Naive thymus-derived CD4-positive, alpha-beta T cell (primary cell): Measurements from ENCODE around the gene STPG1. TPM values are rescaled to one million over a fixed set of nuclear protein-coding genes. Genes with fewer than 3 reads are reported as not detected.

ENCODE experiments used
- ATAC-seq: fragments of 150-1000 bp; cut with Tn5 transposase; 2 replicates; pipeline ENCODE4 v1.10.0; 2021; ENCODE audit warnings: mild to moderate bottlenecking, moderate library complexity
- CTCF ChIA-PET: fragments of 350-600 bp; sonication (Branson Sonifier 250); formaldehyde crosslinking; loops from one replicate; lab custom pipeline; 2021; ENCODE audit warnings: antibody characterized with exemption; lab: Charles Lee
- POLR2A ChIA-PET: fragments of 350-600 bp; sonication (Branson Sonifier 250); formaldehyde crosslinking; loops from one replicate; lab custom pipeline; 2021; ENCODE audit warnings: antibody characterized with exemption, inconsistent platforms; lab: Charles Lee
- DNase-seq, 9 donors: peaks; one replicate each; pipeline versions ENCODE4 v3.0.0 to v3.0.0-alpha.2; 2020 to 2022; ENCODE audit warnings: mixed read lengths in 1 of 9
- H3K27ac ChIP-seq: one replicate; pipeline ENCODE4 v1.7.0; 2013; ENCODE audit warnings: mild to moderate bottlenecking, low read depth, low read length, moderate library complexity
- H3K27me3 ChIP-seq, 2 donors: one replicate each; pipeline ENCODE4 v1.7.0; 2013; ENCODE audit warnings: low read length in 2 of 2, mild to moderate bottlenecking in 2 of 2, moderate library complexity in 2 of 2; ENCODE audit not compliant: control insufficient read depth in 2 of 2, insufficient read depth in 2 of 2
- H3K36me3 ChIP-seq, 3 experiments: 1 replicate in 2 of 3; 2 replicates in 1 of 3; pipeline ENCODE4 v1.7.0; 2013; ENCODE audit warnings: low read length in 3 of 3, mild to moderate bottlenecking in 3 of 3, moderate library complexity in 1 of 3; ENCODE audit not compliant: insufficient read depth in 3 of 3, control insufficient read depth in 2 of 3
- H3K4me1 ChIP-seq, 2 donors: one replicate each; pipeline ENCODE4 v1.7.0; 2013; ENCODE audit warnings: low read length in 2 of 2, mild to moderate bottlenecking in 2 of 2, moderate library complexity in 1 of 2; ENCODE audit not compliant: control insufficient read depth in 2 of 2, insufficient read depth in 2 of 2
- H3K4me3 ChIP-seq: 2 replicates; pipeline ENCODE4 v1.7.0; 2013; ENCODE audit warnings: mild to moderate bottlenecking, low read length
- H3K9me3 ChIP-seq, 3 experiments: 1 replicate in 2 of 3; 2 replicates in 1 of 3; pipeline ENCODE4 v1.7.0; 2013; ENCODE audit warnings: low read length in 3 of 3; ENCODE audit not compliant: control insufficient read depth in 2 of 3
- H3K27ac Mint-ChIP-seq, 9 donors: one replicate each; pipeline ENCODE4 v1.8.0; 2020 to 2022; ENCODE audit warnings: mixed read lengths in 9 of 9, mild to moderate bottlenecking in 8 of 9, moderate library complexity in 5 of 9, inconsistent platforms in 2 of 9
- H3K27me3 Mint-ChIP-seq, 5 donors: one replicate each; pipeline ENCODE4 v1.8.0; 2021 to 2022; ENCODE audit warnings: mixed read lengths in 5 of 5, mild to moderate bottlenecking in 1 of 5
- H3K36me3 Mint-ChIP-seq, 5 donors: one replicate each; pipeline ENCODE4 v1.8.0; 2020 to 2022; ENCODE audit warnings: mixed read lengths in 5 of 5, mild to moderate bottlenecking in 3 of 5, inconsistent platforms in 1 of 5
- H3K4me1 Mint-ChIP-seq, 7 donors: one replicate each; pipeline ENCODE4 v1.8.0; 2020 to 2022; ENCODE audit warnings: mixed read lengths in 7 of 7, mild to moderate bottlenecking in 3 of 7, inconsistent platforms in 1 of 7
- H3K4me3 Mint-ChIP-seq, 10 donors: one replicate each; pipeline ENCODE4 v1.8.0; 2020 to 2022; ENCODE audit warnings: mild to moderate bottlenecking in 10 of 10, mixed read lengths in 10 of 10, moderate library complexity in 6 of 10, inconsistent platforms in 2 of 10
- H3K9me3 Mint-ChIP-seq, 11 donors: one replicate each; pipeline ENCODE4 v1.8.0; 2020 to 2022; ENCODE audit warnings: mixed read lengths in 11 of 11, mild to moderate bottlenecking in 4 of 11, inconsistent platforms in 1 of 11, moderate library complexity in 1 of 11
- intact Hi-C, 2 donors: fragments of 100-400 bp; cut with micrococcal nuclease; formaldehyde crosslinking; loops; one replicate each; pipeline ENCODE4 v1.15.1; 2023
- polyA plus RNA-seq, 2 donors: library from polyadenylated mRNA; unstranded; fragments of 300-500 nt; fragmentation: Illumina TruSeq; gene quantifications; one replicate each; pipeline ENCODE4 v1.2.3, GENCODE V29; 2021
- total RNA-seq, 6 experiments: library from RNA in 5 of 6; stranded (reverse) in 5 of 6; gene quantifications; 1 replicate in 5 of 6; 2 replicates in 1 of 6; pipeline ENCODE4 v1.2.3 and lab custom pipeline; 2021 to 2026

The STPG1 gene
- total and polyA plus RNA-seq, 7 experiments from 2014 or later = 3.1 to 10.1 (median 5.3) TPM

GRCh38 chr1:24349891-24350290 lies 63.7 kb downstream of the STPG1 start:
- no peak for ATAC-seq
- CTCF ChIA-PET = no interaction called here
- no peak overlapping the region for H3K27ac ChIP-seq
- intact Hi-C loops = loop anchor here in 1 of 2 donors (2.0 kb wide), 1 partner anchor 29 kb away; no protein-coding TSS in a partner anchor
- peak in 1 of 9 donors; percentile 33 for DNase-seq
- no peaks in the 10 kb centered on the region for H3K9me3 ChIP-seq
- POLR2A ChIA-PET = no interaction called here
- Mint-ChIP-seq H3K4me1 (peaks cover 9 to 38% (median 27%) of the 10 kb centered on the region in 7 donors), H3K4me3 (peak overlapping the region in 1 of 10 donors; percentile 49), H3K27ac (peak overlapping the region in 2 of 9 donors; percentile 47 to 76), H3K27me3 (peaks cover 0 to 11% (median 0%) of the 10 kb centered on the region in 5 donors), H3K9me3 (no peaks in the 10 kb centered on the region), H3K36me3 (peaks cover 0 to 2% (median 0%) of the 10 kb centered on the region in 5 donors)
- H3K36me3 ChIP-seq = no peaks in the 10 kb centered on the region
- H3K4me3 ChIP-seq = no peak overlapping the region
- no peaks in the 10 kb centered on the region for H3K4me1 ChIP-seq
- no peaks in the 10 kb centered on the region for H3K27me3 ChIP-seq

GRCh38 chr1:24348196-24348595 lies 65.4 kb downstream of the STPG1 start:
- Histone ChIP-seq H3K36me3 (no peaks in the 10 kb centered on the region), H3K4me3 (no peak overlapping the region), H3K4me1 (no peaks in the 10 kb centered on the region), H3K9me3 (no peaks in the 10 kb centered on the region), H3K27ac (no peak overlapping the region), H3K27me3 (no peaks in the 10 kb centered on the region)
- H3K36me3 Mint-ChIP-seq = peaks cover 0 to 2% (median 0%) of the 10 kb centered on the region in 5 donors
- no peak overlapping the region for H3K4me3 Mint-ChIP-seq
- ChIA-PET CTCF (no interaction called here), POLR2A (no interaction called here)
- H3K4me1 Mint-ChIP-seq = peaks cover 9 to 36% (median 27%) of the 10 kb centered on the region in 7 donors
- no peak for ATAC-seq
- H3K9me3 Mint-ChIP-seq = no peaks in the 10 kb centered on the region
- no peak overlapping the region for H3K27ac Mint-ChIP-seq
- H3K27me3 Mint-ChIP-seq = peaks cover 0 to 11% (median 0%) of the 10 kb centered on the region in 5 donors
- DNase-seq = no peak
- intact Hi-C loops = no loop called here

GRCh38 chr1:24347159-24347934 lies 66.2 kb downstream of the STPG1 start:
- CTCF ChIA-PET = no interaction called here
- Mint-ChIP-seq H3K4me3 (no peak overlapping the region), H3K4me1 (peaks cover 5 to 29% (median 20%) of the 10 kb centered on the region in 7 donors), H3K27ac (no peak overlapping the region), H3K36me3 (peaks cover 0 to 2% (median 0%) of the 10 kb centered on the region in 5 donors), H3K27me3 (peaks cover 0 to 11% (median 0%) of the 10 kb centered on the region in 5 donors), H3K9me3 (no peaks in the 10 kb centered on the region)
- Histone ChIP-seq H3K4me1 (no peaks in the 10 kb centered on the region), H3K36me3 (no peaks in the 10 kb centered on the region), H3K27me3 (no peaks in the 10 kb centered on the region), H3K4me3 (no peak overlapping the region), H3K9me3 (no peaks in the 10 kb centered on the region), H3K27ac (no peak overlapping the region)
- no peak for ATAC-seq
- intact Hi-C loops = no loop called here
- POLR2A ChIA-PET = no interaction called here
- no peak for DNase-seq

DNA sequence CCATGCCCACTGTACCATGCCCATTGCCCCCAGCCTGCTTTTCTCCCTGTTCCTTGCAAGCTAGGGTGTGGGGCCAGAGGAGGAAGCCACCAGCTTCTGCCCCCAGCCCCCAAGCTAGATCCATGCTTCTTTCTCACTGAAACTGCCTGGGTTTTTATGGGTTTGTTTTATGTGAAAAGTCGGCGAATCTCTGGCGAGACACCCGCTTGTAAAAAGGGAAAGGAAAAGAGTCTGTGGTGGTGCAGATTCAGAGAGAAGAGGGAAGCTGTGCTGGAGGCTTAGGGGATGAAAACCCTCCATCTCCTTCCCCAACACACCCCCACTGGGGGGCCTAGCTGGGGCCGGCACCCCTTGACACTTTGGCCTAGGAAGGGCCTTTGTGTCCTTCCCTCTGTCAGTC lies 68.2 kb downstream of the STPG1 start:
- H3K4me1 Mint-ChIP-seq = peaks cover 0 to 11% (median 5%) of the 10 kb centered on the region in 7 donors
- H3K27me3 ChIP-seq = no peaks in the 10 kb centered on the region
- no peak for DNase-seq
- ChIA-PET CTCF (no interaction called here), POLR2A (no interaction called here)
- no peak overlapping the region for H3K27ac ChIP-seq
- H3K4me3 Mint-ChIP-seq = no peak overlapping the region
- H3K27me3 Mint-ChIP-seq = peaks cover 0 to 15% (median 0%) of the 10 kb centered on the region in 5 donors
- H3K27ac Mint-ChIP-seq = no peak overlapping the region
- peaks cover 0 to under 1% (median 0%) of the 10 kb centered on the region in 5 donors for H3K36me3 Mint-ChIP-seq
- H3K9me3 ChIP-seq = no peaks in the 10 kb centered on the region
- H3K4me3 ChIP-seq = no peak overlapping the region
- H3K4me1 ChIP-seq = no peaks in the 10 kb centered on the region
- no peaks in the 10 kb centered on the region for H3K9me3 Mint-ChIP-seq
- ATAC-seq = no peak
- no peaks in the 10 kb centered on the region for H3K36me3 ChIP-seq
- intact Hi-C loops = no loop called here

GRCh38 chr1:24344090-24344742 lies 69.4 kb downstream of the STPG1 start:
- H3K4me3 ChIP-seq = no peak overlapping the region
- no peak for ATAC-seq
- H3K27ac ChIP-seq = no peak overlapping the region
- Mint-ChIP-seq H3K4me1 (no peaks in the 10 kb centered on the region), H3K27ac (no peak overlapping the region), H3K36me3 (no peaks in the 10 kb centered on the region), H3K27me3 (peaks cover 0 to 22% (median 0%) of the 10 kb centered on the region in 5 donors), H3K9me3 (no peaks in the 10 kb centered on the region), H3K4me3 (no peak overlapping the region)
- intact Hi-C loops = no loop called here
- no peak for DNase-seq
- H3K4me1 ChIP-seq = no peaks in the 10 kb centered on the region
- H3K27me3 ChIP-seq = no peaks in the 10 kb centered on the region
- H3K9me3 ChIP-seq = no peaks in the 10 kb centered on the region
- CTCF ChIA-PET = no interaction called here
- POLR2A ChIA-PET = no interaction called here
- H3K36me3 ChIP-seq = no peaks in the 10 kb centered on the region

DNA sequence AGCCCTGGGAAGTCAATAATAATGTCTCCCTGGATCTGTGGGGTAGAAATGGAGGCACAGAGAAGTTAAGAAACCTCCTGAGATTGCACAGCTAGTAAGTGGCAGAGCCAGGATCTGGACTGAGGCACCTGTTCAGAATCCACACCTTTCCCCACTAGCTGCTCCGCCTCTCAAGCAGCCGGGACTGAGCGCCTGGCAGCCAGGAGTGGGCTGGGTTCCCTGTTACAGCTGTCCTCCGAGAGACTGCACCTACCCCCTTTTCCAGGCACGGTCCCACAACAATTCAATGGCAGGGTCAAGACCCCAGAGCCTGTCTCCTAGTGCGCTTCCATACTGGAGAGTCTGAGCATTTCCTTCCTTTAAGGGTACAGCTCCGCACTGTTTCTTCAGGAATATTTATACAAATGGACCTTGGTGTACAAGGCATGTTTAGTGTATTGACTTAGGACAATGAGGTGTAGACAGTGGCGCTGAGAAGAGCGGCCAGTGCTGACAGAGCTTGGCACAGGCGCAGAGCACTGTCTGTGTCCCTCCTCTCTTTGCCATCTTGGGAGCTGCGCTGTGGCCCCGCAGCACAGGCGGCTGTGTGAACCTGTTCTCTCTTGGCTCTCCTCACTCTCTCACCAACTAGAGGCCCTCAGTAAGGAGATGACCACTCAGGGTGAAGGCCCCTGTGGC lies 70.0 kb downstream of the STPG1 start:
- ATAC-seq (no peak), DNase-seq (no peak)
- Histone ChIP-seq H3K4me3 (no peak overlapping the region), H3K4me1 (no peaks in the 10 kb centered on the region), H3K36me3 (no peaks in the 10 kb centered on the region), H3K27me3 (no peaks in the 10 kb centered on the region), H3K9me3 (no peaks in the 10 kb centered on the region), H3K27ac (no peak overlapping the region)
- H3K4me1 Mint-ChIP-seq = no peaks in the 10 kb centered on the region
- H3K36me3 Mint-ChIP-seq = no peaks in the 10 kb centered on the region
- ChIA-PET CTCF (no interaction called here), POLR2A (no interaction called here)
- no peak overlapping the region for H3K27ac Mint-ChIP-seq
- H3K9me3 Mint-ChIP-seq = no peaks in the 10 kb centered on the region
- H3K4me3 Mint-ChIP-seq = no peak overlapping the region
- intact Hi-C loops = no loop called here
- peaks cover 0 to 20% (median 0%) of the 10 kb centered on the region in 5 donors for H3K27me3 Mint-ChIP-seq
